GM10248 (cell line): ENCODE data around the gene IFNA21.
"Not testable (repeated sequence)": the region's sequence is repeated elsewhere in the genome, so short reads cannot be mapped to it uniquely, and the experiment has no call there.

Source experiments
- CTCF ChIA-PET: fragments of 300-600 bp; sonication (Branson Sonifier 250); formaldehyde crosslinking; extraction: SDS; loops from one replicate; lab custom pipeline; 2021; ENCODE audit warnings: antibody characterized with exemption; lab: Yijun Ruan, JAX
- POLR2A ChIA-PET: fragments of 350-650 bp; sonication (Branson Sonifier 250); formaldehyde crosslinking; extraction: SDS; loops from one replicate; lab custom pipeline; 2020; ENCODE audit warnings: antibody characterized with exemption; lab: Yijun Ruan, JAX
- DNase-seq: peaks from one replicate; pipeline ENCODE4 v3.0.0; 2012; ENCODE audit errors: extremely low spot score
- TF ChIP-seq, protein P1 (sequence below): IDR thresholded peaks from 2 replicates; pipeline ENCODE4 v1.5.1; 2012; ENCODE audit warnings: mild to moderate bottlenecking, low read depth; ENCODE audit errors: extremely low read depth, missing control alignments, control extremely low read depth

IFNA21 gene

DNA sequence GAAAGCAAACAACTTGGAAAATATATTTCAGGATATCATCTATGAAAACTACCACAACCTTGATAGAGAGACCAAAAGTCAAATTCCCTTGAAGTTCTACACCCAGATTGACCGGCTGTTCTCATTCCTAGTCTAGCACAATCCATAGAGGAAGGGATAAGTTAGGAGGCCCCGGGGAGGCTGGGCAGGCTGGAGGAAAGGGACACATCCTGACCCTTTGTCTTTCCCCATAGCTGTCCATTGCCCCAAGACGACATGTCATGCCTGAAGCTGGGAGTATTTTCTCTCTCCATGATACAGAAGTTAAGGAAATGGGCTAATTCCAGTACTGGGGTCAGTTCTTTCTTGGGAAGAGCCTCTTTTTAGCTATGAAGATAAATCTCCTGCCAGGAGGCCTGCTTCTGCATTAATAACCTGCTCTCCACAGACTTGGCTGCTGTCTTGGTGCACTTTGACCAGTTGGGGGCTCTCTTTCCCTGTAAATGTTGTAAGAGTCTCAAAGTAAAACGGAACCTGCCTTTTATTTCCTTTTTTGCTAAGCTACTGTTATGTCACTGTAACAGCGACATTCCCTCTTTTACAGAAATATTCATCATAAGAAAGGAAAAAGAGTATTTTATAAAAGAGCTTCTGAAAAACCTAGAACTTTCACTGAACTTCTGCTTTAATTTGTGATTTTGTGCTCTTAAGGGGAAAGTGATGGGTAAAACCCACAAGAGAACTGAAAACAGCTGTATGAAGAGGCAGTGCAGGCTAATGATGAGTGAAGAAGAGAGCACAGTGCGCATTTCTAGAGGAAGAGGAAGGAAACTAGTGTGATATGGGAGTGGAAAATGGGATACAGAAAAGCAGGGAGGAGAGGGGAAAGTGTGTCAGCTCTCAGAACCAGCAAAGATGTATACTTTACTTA is 28.7 kb upstream of the IFNA21 start:
- DNase-seq, POLR2A ChIA-PET: not testable (repeated sequence)
- CTCF ChIA-PET, result interaction anchor here (0.7 to 2.2 kb wide), 26 partner anchors 10 to 1017 kb away, joined by 3 to 31 read pairs (median 4); partner anchors contain the start of gene IFNA16
- TF ChIP-seq, protein P1, sequence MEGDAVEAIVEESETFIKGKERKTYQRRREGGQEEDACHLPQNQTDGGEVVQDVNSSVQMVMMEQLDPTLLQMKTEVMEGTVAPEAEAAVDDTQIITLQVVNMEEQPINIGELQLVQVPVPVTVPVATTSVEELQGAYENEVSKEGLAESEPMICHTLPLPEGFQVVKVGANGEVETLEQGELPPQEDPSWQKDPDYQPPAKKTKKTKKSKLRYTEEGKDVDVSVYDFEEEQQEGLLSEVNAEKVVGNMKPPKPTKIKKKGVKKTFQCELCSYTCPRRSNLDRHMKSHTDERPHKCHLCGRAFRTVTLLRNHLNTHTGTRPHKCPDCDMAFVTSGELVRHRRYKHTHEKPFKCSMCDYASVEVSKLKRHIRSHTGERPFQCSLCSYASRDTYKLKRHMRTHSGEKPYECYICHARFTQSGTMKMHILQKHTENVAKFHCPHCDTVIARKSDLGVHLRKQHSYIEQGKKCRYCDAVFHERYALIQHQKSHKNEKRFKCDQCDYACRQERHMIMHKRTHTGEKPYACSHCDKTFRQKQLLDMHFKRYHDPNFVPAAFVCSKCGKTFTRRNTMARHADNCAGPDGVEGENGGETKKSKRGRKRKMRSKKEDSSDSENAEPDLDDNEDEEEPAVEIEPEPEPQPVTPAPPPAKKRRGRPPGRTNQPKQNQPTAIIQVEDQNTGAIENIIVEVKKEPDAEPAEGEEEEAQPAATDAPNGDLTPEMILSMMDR, result peak; percentile 79

DNA sequence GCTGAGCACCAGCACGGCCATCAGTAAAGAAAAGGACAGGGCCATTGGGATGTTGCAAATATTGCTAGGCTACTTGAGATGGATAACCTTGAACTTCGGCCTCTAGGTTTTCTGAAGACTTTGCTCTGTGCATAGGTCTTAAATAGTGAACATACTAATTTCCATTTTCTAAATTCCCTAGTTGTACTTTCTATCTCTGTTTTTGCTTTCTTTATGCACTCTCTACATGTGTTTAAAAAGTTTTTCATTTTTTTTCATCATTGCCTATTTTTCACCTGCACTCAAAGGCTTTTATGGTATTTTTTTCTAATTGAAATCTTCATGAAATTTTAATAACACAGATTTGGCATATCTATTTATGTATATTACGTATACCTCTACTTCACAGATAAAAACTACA is 21.0 kb upstream of the IFNA21 start, which contains the start of gene IFNA4:
TSS of gene IFNA4 (minus strand) at position 101 of the 400 bp plus-strand sequence. CDS start at position 45, 56 bp downstream.
- POLR2A ChIA-PET, CTCF ChIA-PET, DNase-seq: not testable (repeated sequence)

DNA sequence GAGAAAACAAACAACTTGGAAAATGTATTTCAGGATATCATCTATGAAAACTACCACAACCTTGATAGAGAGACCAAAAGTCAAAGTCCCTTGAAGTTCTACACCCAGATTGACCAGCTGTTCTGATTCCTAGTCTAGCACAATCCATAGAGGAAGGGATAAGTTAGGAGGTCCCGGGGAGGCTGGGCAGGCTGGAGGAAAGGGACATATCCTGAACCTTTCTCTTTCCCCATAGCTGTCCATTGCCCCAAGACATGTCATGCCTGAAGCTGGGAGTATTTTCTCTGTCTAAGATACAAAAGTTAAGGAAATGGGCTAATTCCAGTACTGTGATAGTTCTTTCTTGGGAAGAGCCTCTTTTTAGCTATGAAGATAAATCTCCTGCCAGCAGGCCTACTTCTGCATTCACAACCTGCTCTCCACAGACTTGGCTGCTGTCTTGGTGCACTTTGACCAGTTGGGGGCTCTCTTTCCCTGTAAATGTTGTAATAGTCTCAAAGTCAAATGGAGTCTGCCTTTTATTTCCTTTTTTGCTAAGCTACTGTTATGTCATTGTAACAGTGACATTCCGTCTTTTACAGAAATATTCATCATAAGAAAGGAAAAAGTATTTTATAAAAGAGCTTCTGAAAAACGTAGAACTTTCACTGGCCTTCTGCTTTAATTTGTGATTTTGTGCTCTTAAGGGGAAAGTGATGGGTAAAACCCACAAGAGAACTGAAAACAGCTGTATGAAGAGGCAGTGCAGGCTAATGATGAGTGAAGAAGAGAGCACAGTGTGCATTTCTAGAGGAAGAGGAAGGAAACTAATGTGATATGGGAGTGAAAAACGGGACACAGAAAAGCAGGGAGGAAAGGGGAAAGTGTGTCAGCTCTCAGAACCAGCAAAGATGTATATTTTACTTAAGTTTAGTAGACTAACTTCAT is 16.6 kb upstream of the IFNA21 start:
- CTCF ChIA-PET, result interaction anchor here (0.7 to 5.6 kb wide), 28 partner anchors 8 to 828 kb away, joined by 3 to 31 read pairs (median 4); partner anchors contain the start of gene IFNW1
- peak; percentile 18 for DNase-seq
- TF ChIP-seq, protein P1, result peak; percentile 53
- POLR2A ChIA-PET, result not testable (repeated sequence)

DNA sequence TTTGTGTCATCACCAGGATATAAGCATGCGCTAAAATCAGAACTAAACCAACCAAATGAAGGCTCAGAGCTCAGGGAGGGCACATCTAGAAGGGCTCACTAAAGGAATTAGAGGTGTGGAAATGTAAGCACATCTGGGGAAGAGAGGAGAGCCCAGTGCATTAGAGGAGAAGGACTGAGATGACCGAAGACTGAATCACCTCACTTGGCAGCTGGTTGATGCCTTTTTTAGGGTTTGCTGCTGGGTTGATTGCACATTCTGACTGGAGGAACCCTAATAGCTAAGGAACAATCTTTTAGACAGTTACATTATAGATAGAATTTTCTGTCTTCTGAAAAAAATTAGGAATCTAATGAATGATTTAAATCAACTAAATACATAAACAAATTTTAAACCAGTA is 8.2 kb upstream of the IFNA21 start:
- CTCF ChIA-PET, result interaction anchor here (0.8 to 1.4 kb wide), 5 partner anchors 8 to 281 kb away, joined by 3 to 4 read pairs (median 3); no protein-coding TSS in a partner anchor
- TF ChIP-seq, protein P1, result no peak

DNA sequence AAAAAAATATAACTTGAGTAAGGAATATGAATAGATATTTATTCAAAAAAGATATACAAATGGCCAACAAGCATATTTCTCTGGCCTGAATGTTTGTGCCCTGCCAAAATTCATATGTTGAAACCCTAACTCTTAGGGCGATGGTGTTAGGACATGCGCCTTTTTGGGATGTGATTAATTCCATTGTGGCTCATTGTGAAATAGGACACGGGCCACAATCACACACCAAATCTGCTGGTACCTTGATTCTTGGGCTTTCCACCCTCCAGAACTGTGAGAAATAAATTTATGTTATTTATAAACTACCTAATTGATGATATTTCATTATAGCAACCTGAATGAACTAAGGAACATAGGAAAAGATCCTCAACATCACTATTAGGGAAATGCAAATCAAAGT is 5.7 kb upstream of the IFNA21 start:
- DNase-seq, result no peak
- CTCF ChIA-PET, result no interaction called here
- TF ChIP-seq, protein P1, result no peak
- POLR2A ChIA-PET, result no interaction called here

More for the DNA sequence above, 8.2 kb upstream of the IFNA21 start:
- POLR2A ChIA-PET, result no interaction called here
- no peak for DNase-seq

DNA sequence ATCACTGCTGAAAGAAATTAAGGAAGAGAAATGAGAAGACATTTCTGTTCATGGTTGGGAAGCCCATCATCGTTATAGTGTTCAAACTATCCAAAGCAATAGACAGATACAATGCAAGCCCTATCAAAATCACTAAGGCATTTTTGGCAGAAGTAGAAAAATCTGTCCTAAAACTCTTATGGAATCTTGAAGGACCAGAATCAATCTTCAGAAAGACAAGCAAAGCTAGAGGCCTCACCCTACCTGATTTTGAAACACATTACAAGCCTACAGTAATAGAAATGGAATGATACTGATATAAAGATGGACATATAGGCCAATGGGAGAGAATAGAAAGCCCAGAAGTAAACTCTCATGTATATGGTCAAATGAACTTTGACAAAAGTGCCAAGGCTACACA is 4.9 kb upstream of the IFNA21 start:
- POLR2A ChIA-PET, result no interaction called here

More for the DNA sequence above, 4.9 kb upstream of the IFNA21 start:
- CTCF ChIA-PET, result no interaction called here
- TF ChIP-seq, protein P1, result no peak
- no peak for DNase-seq
